Measurements from ENCODE around the gene GDF10. TPM values are rescaled to one million over a fixed set of nuclear protein-coding genes. Genes with fewer than 3 reads are reported as not detected.

Gene GDF10
- polyA plus RNA-seq, 1 donor from 2014 or later, result 0.66 TPM

- Histone ChIP-seq H3K9ac (ENCODE audit: low read length) (no peak overlapping the region), H3K27ac (ENCODE audit: low read length) (no peak overlapping the region), H3F3A (ENCODE audit: insufficient read depth, low read length, poor library complexity, severe bottlenecking) (no peaks in the 10 kb centered on the region), H3K4me3 (ENCODE audit: low read length) (no peak overlapping the region), H3K9me2 (ENCODE audit: insufficient read depth, low read length) (no peaks in the 10 kb centered on the region), H2AFZ (ENCODE audit: low read depth, low read length) (no peak overlapping the region), H3K4me2 (ENCODE audit: low read length) (no peak overlapping the region), H3K79me2 (replicated peaks; ENCODE audit: insufficient read depth, low read length) (no peaks in the 10 kb centered on the region), H3K27me3 (ENCODE audit: insufficient read depth, low read depth, low read length) (no peaks in the 10 kb centered on the region), H4K20me1 (ENCODE audit: insufficient read depth) (no peaks in the 10 kb centered on the region), H3K9me3 (ENCODE audit: low read length) (no peaks in the 10 kb centered on the region), H3K36me3 (ENCODE audit: insufficient read depth, low read length) (no peaks in the 10 kb centered on the region)
- TF ChIP-seq EZH2 (IDR thresholded peaks at IDR 0.05; ENCODE audit: borderline replicate concordance, insufficient read depth, low read length, poor library complexity, severe bottlenecking) (no peak), MXI1 (conservative IDR thresholded peaks at IDR 0.05; ENCODE audit: poor library complexity, severe bottlenecking) (no peak), REST (IDR thresholded peaks at IDR 0.05; ENCODE audit: borderline replicate concordance) (no peak)
These were observed 60.5 kb downstream of the GDF10 start for GRCh38 chr10:47360419-47361040.

GRCh38 chr10:47361293-47361692 lies 61.3 kb downstream of the GDF10 start:
- Histone ChIP-seq H3K27ac (ENCODE audit: low read length) (no peak overlapping the region), H3F3A (ENCODE audit: insufficient read depth, low read length, poor library complexity, severe bottlenecking) (no peaks in the 10 kb centered on the region), H2AFZ (ENCODE audit: low read depth, low read length) (no peak overlapping the region), H3K4me2 (ENCODE audit: low read length) (no peak overlapping the region), H3K36me3 (ENCODE audit: insufficient read depth, low read length) (no peaks in the 10 kb centered on the region), H4K20me1 (ENCODE audit: insufficient read depth) (no peaks in the 10 kb centered on the region), H3K4me3 (ENCODE audit: low read length) (no peak overlapping the region), H3K9ac (ENCODE audit: low read length) (no peak overlapping the region), H3K9me2 (ENCODE audit: insufficient read depth, low read length) (no peaks in the 10 kb centered on the region), H3K79me2 (replicated peaks; ENCODE audit: insufficient read depth, low read length) (no peaks in the 10 kb centered on the region), H3K27me3 (ENCODE audit: insufficient read depth, low read depth, low read length) (no peaks in the 10 kb centered on the region), H3K9me3 (ENCODE audit: low read length) (no peaks in the 10 kb centered on the region)
- TF ChIP-seq EP300 (conservative IDR thresholded peaks at IDR 0.05; ENCODE audit: poor library complexity, severe bottlenecking) (no peak), TAF1 (IDR thresholded peaks at IDR 0.05; ENCODE audit: low read depth) (no peak), CTCF (IDR thresholded peaks at IDR 0.05; ENCODE audit: poor library complexity, severe bottlenecking) (no peak), REST (IDR thresholded peaks at IDR 0.05; ENCODE audit: borderline replicate concordance) (no peak)

Data from neural cell (in vitro differentiated cells).